ENCODE data around the gene SYNJ2.

DNA sequence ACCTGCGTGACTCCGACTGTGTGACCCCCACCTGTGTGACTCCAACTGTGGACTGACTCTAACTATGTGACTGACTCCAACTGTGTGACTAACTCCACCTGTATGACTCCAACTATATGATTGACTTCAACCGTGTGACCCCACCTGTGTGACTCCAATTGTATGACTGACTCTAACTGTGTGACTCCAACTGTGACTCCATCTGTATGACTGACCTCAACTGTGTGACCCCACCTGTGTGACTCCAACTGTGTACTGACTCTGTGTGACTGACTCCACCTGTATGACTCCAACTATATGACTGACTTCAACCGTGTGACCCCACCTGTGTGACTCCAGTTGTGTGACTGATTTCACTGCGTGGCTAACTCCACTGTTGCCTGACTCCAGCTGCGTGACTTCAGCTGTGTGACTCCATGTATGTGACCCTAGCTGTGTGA is 38.6 kb downstream of the SYNJ2 start:
- TF ChIP-seq POLR2A (IDR thresholded peaks at IDR 0.05; ENCODE audit: low read depth, low read length) (no peak), SMC3 (IDR thresholded peaks at IDR 0.05; ENCODE audit: low read depth, low read length) (no peak), CTCF (conservative IDR thresholded peaks at IDR 0.05; ENCODE audit: low read depth, low read length) (no peak), RCOR1 (IDR thresholded peaks at IDR 0.05; ENCODE audit: insufficient replicate concordance, low read length) (no peak), RAD21 (IDR thresholded peaks at IDR 0.05; ENCODE audit: low read length) (no peak), MAFK (IDR thresholded peaks at IDR 0.05; ENCODE audit: low read depth, low read length) (no peak), RFX5 (IDR thresholded peaks at IDR 0.05; ENCODE audit: low read depth, low read length) (no peak), ELK1 (IDR thresholded peaks at IDR 0.05; ENCODE audit: borderline replicate concordance, low read depth, low read length) (no peak), CEBPB (IDR thresholded peaks at IDR 0.05; ENCODE audit: low read depth, low read length) (no peak), CHD1 (IDR thresholded peaks at IDR 0.05; ENCODE audit: low read depth, low read length) (no peak)
- TF ChIP-seq, protein P1, sequence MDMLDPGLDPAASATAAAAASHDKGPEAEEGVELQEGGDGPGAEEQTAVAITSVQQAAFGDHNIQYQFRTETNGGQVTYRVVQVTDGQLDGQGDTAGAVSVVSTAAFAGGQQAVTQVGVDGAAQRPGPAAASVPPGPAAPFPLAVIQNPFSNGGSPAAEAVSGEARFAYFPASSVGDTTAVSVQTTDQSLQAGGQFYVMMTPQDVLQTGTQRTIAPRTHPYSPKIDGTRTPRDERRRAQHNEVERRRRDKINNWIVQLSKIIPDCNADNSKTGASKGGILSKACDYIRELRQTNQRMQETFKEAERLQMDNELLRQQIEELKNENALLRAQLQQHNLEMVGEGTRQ (IDR thresholded peaks at IDR 0.05; ENCODE audit: low read depth, low read length): no peak
